PC-9 (cell line): ENCODE results near the gene TMEM238L. TPM values are rescaled to one million over a fixed set of nuclear protein-coding genes. Genes with fewer than 3 reads are reported as not detected.

Source experiments
- BruUV-seq: library from RNA; stranded (reverse); fragments of 400-500 nt; replicated peaks from 2 replicates; lab custom pipeline; 2021; lab: Mats Ljungman, UMichigan
- CTCF ChIA-PET: fragments of 300-600 bp; sonication (Branson Sonifier 250); formaldehyde crosslinking; loops from one replicate; lab custom pipeline; 2022; ENCODE audit warnings: antibody characterized with exemption; lab: Charles Lee
- POLR2A ChIA-PET: fragments of 300-600 bp; sonication (Branson Sonifier 250); formaldehyde crosslinking; loops from one replicate; lab custom pipeline; 2022; ENCODE audit warnings: antibody characterized with exemption; ENCODE audit not compliant: unreplicated experiment; lab: Charles Lee
- DNase-seq, 2 experiments: peaks; one replicate each; pipeline versions ENCODE4 v3.0.0 to v3.0.0-alpha.2; 2015 to 2022; ENCODE audit warnings: mixed read lengths in 1 of 2
- H2AFZ ChIP-seq: fragments of 200-600 bp; sonication (generic); 2 replicates; pipeline ENCODE4 v1.8.1; 2017; ENCODE audit warnings: antibody characterized with exemption
- H3F3A ChIP-seq: fragments of 200-600 bp; sonication (generic); 2 replicates; pipeline ENCODE4 v1.8.1; 2017; ENCODE audit warnings: antibody characterized with exemption, mild to moderate bottlenecking, low read depth; ENCODE audit not compliant: insufficient read depth
- H3K27ac ChIP-seq: fragments of 200-600 bp; sonication (generic); 2 replicates; pipeline ENCODE4 v1.6.1; 2016; ENCODE audit warnings: mixed run types
- H3K27me3 ChIP-seq: fragments of 200-600 bp; sonication (generic); 2 replicates; pipeline ENCODE4 v1.6.1; 2016; ENCODE audit warnings: low read depth, mixed run types; ENCODE audit not compliant: insufficient read depth
- H3K36me3 ChIP-seq: fragments of 200-600 bp; sonication (generic); 2 replicates; pipeline ENCODE4 v1.6.1; 2016; ENCODE audit warnings: low read depth, mixed run types
- H3K4me1 ChIP-seq: fragments of 200-600 bp; sonication (generic); replicated peaks from 2 replicates; pipeline ENCODE4 v1.6.1; 2016; ENCODE audit warnings: mixed run types; ENCODE audit not compliant: insufficient read depth
- H3K4me2 ChIP-seq: fragments of 200-600 bp; sonication (generic); 2 replicates; pipeline ENCODE4 v1.6.1; 2017; ENCODE audit warnings: mixed run types
- H3K4me3 ChIP-seq: fragments of 200-600 bp; sonication (generic); 2 replicates; pipeline ENCODE4 v1.6.1; 2016; ENCODE audit warnings: mixed run types
- H3K79me2 ChIP-seq: fragments of 200-600 bp; sonication (generic); 2 replicates; pipeline ENCODE4 v1.6.1; 2017; ENCODE audit warnings: low read depth, mixed run types
- H3K9me2 ChIP-seq: fragments of 200-600 bp; sonication (generic); 2 replicates; pipeline ENCODE4 v1.8.1; 2017; ENCODE audit warnings: mild to moderate bottlenecking; ENCODE audit not compliant: insufficient read depth
- H3K9me3 ChIP-seq: fragments of 200-600 bp; sonication (generic); 2 replicates; pipeline ENCODE4 v1.8.1; 2016; ENCODE audit warnings: low read depth; ENCODE audit not compliant: insufficient read depth
- H4K20me1 ChIP-seq: fragments of 200-600 bp; sonication (generic); 2 replicates; pipeline ENCODE4 v1.8.1; 2017; ENCODE audit not compliant: insufficient read depth
- EZH2 ChIP-seq: fragments of 200-600 bp; sonication (generic); IDR thresholded peaks from 2 replicates; pipeline ENCODE4 v1.8.0; 2017; ENCODE audit warnings: antibody characterized with exemption, low read depth
- intact Hi-C: fragments of 100-400 bp; cut with micrococcal nuclease; formaldehyde crosslinking; loops from one replicate; pipeline ENCODE4 v1.10.0; 2022; ENCODE audit not compliant: unreplicated experiment
- total RNA-seq: library from RNA; stranded (reverse); gene quantifications from 2 replicates; pipeline ENCODE4 v1.2.3, GENCODE V29; 2021
- TF ChIP-seq, protein P1 (sequence below): fragments of 200-600 bp; sonication (generic); conservative IDR thresholded peaks from 2 replicates; pipeline ENCODE4 v1.6.1; 2017; ENCODE audit warnings: mixed run types, antibody characterized with exemption, mild to moderate bottlenecking, moderate library complexity

Gene TMEM238L
- total RNA-seq, 1 experiment from 2014 or later = not detected

DNA sequence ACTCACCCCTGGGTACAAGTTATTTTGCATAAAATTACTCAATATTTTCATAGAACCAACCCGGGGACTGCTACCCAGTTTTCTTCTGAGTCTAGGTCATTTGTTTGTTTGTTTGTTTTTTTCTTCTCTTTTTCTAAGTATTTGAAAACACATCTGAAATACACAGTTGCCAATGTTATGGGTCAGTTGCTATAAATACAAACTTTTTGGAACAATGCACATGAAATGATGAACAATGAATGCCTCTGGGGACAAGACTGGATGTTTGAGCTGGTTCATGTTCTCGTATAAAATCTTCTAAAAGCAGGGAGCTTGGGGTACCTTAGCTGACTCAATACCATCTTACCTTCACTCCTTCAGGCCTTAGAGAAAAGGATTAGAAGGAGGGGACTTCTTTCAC is 30.5 kb downstream of the TMEM238L start:
- no peak for DNase-seq
- Histone ChIP-seq H3K9me2 (no peaks in the 10 kb centered on the region), H3K4me3 (no peak overlapping the region), H3K79me2 (no peaks in the 10 kb centered on the region), H3K36me3 (no peaks in the 10 kb centered on the region), H3K4me1 (no peaks in the 10 kb centered on the region), H3K4me2 (no peak overlapping the region), H4K20me1 (no peaks in the 10 kb centered on the region), H3K9me3 (no peaks in the 10 kb centered on the region), H3K27me3 (no peaks in the 10 kb centered on the region), H2AFZ (no peak overlapping the region), H3K27ac (no peak overlapping the region), H3F3A (no peaks in the 10 kb centered on the region)
- intact Hi-C loops = no loop called here
- POLR2A ChIA-PET = no interaction called here
- CTCF ChIA-PET = interaction anchor here (0.7 kb wide), 1 partner anchor 75 kb away, joined by 5 read pairs; no protein-coding TSS in a partner anchor
- TF ChIP-seq EZH2 = no peak
- TF ChIP-seq, protein P1, sequence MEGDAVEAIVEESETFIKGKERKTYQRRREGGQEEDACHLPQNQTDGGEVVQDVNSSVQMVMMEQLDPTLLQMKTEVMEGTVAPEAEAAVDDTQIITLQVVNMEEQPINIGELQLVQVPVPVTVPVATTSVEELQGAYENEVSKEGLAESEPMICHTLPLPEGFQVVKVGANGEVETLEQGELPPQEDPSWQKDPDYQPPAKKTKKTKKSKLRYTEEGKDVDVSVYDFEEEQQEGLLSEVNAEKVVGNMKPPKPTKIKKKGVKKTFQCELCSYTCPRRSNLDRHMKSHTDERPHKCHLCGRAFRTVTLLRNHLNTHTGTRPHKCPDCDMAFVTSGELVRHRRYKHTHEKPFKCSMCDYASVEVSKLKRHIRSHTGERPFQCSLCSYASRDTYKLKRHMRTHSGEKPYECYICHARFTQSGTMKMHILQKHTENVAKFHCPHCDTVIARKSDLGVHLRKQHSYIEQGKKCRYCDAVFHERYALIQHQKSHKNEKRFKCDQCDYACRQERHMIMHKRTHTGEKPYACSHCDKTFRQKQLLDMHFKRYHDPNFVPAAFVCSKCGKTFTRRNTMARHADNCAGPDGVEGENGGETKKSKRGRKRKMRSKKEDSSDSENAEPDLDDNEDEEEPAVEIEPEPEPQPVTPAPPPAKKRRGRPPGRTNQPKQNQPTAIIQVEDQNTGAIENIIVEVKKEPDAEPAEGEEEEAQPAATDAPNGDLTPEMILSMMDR = no peak
- BruUV-seq = no TSS peak

DNA sequence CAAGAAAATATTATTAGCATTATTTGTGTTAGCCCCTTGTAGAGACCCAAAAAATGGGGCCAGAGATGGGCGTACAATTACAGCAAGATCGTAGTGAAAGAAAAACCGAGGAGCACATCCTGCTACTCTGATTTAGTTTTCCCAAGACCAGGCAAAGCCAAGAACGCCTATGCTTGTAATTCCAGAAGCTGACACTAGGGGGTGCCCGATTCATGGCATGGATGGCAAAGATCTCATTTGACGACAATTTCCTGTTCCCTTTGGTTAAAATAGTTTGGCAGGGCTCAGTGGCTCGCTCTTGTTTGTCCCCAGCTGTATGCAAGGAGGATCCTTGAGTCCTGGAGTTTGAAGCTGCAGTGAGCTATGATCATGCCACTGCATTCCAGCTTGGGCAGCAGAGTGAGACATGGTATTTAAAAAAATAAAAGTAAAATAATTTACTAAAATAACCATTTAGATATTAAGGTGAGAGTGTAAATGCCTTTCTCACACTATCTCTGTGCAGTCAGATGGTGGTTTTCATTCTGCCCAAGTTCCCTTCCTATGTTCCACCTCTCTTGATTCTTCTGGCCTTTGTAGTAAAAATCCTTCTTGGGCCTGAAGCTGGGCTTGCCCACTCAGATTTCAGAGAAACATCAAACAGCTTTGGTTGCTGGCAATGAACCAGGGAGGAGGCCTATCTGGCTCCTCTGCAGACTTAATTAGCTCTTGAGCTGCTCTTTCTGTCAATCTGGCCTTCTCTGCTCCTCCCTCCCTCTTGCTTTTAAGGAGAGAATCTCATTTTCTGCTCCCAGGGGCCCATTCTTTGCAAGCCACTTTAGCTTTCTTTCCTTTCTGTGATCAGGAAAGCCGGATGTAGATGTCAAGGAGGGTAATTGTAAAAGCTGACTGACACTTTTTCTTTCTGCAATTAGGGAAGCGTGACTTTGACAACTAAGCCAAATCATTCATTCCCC is 31.2 kb downstream of the TMEM238L start:
- BruUV-seq = no TSS peak
- no peaks in the 10 kb centered on the region for H3K79me2 ChIP-seq
- no peaks in the 10 kb centered on the region for H3F3A ChIP-seq
- H3K9me2 ChIP-seq = no peaks in the 10 kb centered on the region
- CTCF ChIA-PET = no interaction called here
- intact Hi-C loops = no loop called here
- no peak overlapping the region for H2AFZ ChIP-seq
- no peaks in the 10 kb centered on the region for H3K9me3 ChIP-seq
- H3K27ac ChIP-seq = no peak overlapping the region
- POLR2A ChIA-PET = interaction anchor here (0.7 kb wide), 1 partner anchor 1467 kb away, joined by 4 read pairs; no protein-coding TSS in a partner anchor
- H3K4me2 ChIP-seq = no peak overlapping the region
- H3K27me3 ChIP-seq = no peaks in the 10 kb centered on the region
- peak in 1 of 2 experiments; percentile 15 for DNase-seq
- TF ChIP-seq, protein P1 = peak; percentile 84
- TF ChIP-seq EZH2 = no peak
- no peaks in the 10 kb centered on the region for H3K4me1 ChIP-seq
- H4K20me1 ChIP-seq = no peaks in the 10 kb centered on the region
- no peak overlapping the region for H3K4me3 ChIP-seq
- no peaks in the 10 kb centered on the region for H3K36me3 ChIP-seq

DNA sequence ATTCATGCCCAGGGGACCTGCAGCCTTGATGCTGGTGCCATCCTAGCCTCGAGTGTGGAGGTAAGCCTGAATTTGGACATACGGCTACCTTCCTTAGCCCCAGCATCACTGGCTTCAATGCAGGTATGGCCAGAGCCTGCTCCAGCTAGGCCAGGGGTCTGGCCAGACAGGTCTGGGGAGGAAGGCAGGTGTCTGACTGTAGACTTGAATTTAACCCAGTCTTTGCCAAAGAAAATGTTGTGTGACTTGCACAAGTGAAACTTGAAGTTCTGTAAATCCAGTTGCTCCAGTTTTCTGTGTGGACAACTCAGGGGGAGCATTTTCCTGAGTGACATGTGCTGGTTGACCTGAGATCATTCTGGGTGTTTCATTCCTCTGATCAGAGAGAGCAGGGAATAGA is 32.8 kb downstream of the TMEM238L start:
- BruUV-seq = no TSS peak
- H3K79me2 ChIP-seq = no peaks in the 10 kb centered on the region
- H2AFZ ChIP-seq = no peak overlapping the region
- intact Hi-C loops = no loop called here
- CTCF ChIA-PET = no interaction called here
- no peaks in the 10 kb centered on the region for H3K9me3 ChIP-seq
- H3K4me1 ChIP-seq = no peaks in the 10 kb centered on the region
- H3K27ac ChIP-seq = no peak overlapping the region
- POLR2A ChIA-PET = no interaction called here
- no peaks in the 10 kb centered on the region for H3K36me3 ChIP-seq
- H3K27me3 ChIP-seq = no peaks in the 10 kb centered on the region
- DNase-seq = peak in 1 of 2 experiments; percentile 38
- TF ChIP-seq EZH2 = no peak
- TF ChIP-seq, protein P1 = no peak
- H3K4me3 ChIP-seq = no peak overlapping the region
- no peak overlapping the region for H3K4me2 ChIP-seq
- H3K9me2 ChIP-seq = no peaks in the 10 kb centered on the region
- no peaks in the 10 kb centered on the region for H3F3A ChIP-seq
- no peaks in the 10 kb centered on the region for H4K20me1 ChIP-seq
